PC-9 (cell line): ENCODE measurements around the gene CAMTA1. TPM values are rescaled to one million over a fixed set of nuclear protein-coding genes. Genes with fewer than 3 reads are reported as not detected.

Experiments used
- BruUV-seq: library from RNA; stranded (reverse); fragments of 400-500 nt; replicated peaks from 2 replicates; lab custom pipeline; 2021; lab: Mats Ljungman, UMichigan
- CTCF ChIA-PET: fragments of 300-600 bp; sonication (Branson Sonifier 250); formaldehyde crosslinking; loops from one replicate; lab custom pipeline; 2022; ENCODE audit warnings: antibody characterized with exemption; lab: Charles Lee
- POLR2A ChIA-PET: fragments of 300-600 bp; sonication (Branson Sonifier 250); formaldehyde crosslinking; loops from one replicate; lab custom pipeline; 2022; ENCODE audit warnings: antibody characterized with exemption; ENCODE audit not compliant: unreplicated experiment; lab: Charles Lee
- DNase-seq, 2 experiments: peaks; one replicate each; pipeline versions ENCODE4 v3.0.0 to v3.0.0-alpha.2; 2015 to 2022; ENCODE audit warnings: mixed read lengths in 1 of 2
- H2AFZ ChIP-seq: fragments of 200-600 bp; sonication (generic); 2 replicates; pipeline ENCODE4 v1.8.1; 2017; ENCODE audit warnings: antibody characterized with exemption
- H3F3A ChIP-seq: fragments of 200-600 bp; sonication (generic); 2 replicates; pipeline ENCODE4 v1.8.1; 2017; ENCODE audit warnings: antibody characterized with exemption, mild to moderate bottlenecking, low read depth; ENCODE audit not compliant: insufficient read depth
- H3K27ac ChIP-seq: fragments of 200-600 bp; sonication (generic); 2 replicates; pipeline ENCODE4 v1.6.1; 2016; ENCODE audit warnings: mixed run types
- H3K27me3 ChIP-seq: fragments of 200-600 bp; sonication (generic); 2 replicates; pipeline ENCODE4 v1.6.1; 2016; ENCODE audit warnings: low read depth, mixed run types; ENCODE audit not compliant: insufficient read depth
- H3K36me3 ChIP-seq: fragments of 200-600 bp; sonication (generic); 2 replicates; pipeline ENCODE4 v1.6.1; 2016; ENCODE audit warnings: low read depth, mixed run types
- H3K4me1 ChIP-seq: fragments of 200-600 bp; sonication (generic); replicated peaks from 2 replicates; pipeline ENCODE4 v1.6.1; 2016; ENCODE audit warnings: mixed run types; ENCODE audit not compliant: insufficient read depth
- H3K4me2 ChIP-seq: fragments of 200-600 bp; sonication (generic); 2 replicates; pipeline ENCODE4 v1.6.1; 2017; ENCODE audit warnings: mixed run types
- H3K4me3 ChIP-seq: fragments of 200-600 bp; sonication (generic); 2 replicates; pipeline ENCODE4 v1.6.1; 2016; ENCODE audit warnings: mixed run types
- H3K79me2 ChIP-seq: fragments of 200-600 bp; sonication (generic); 2 replicates; pipeline ENCODE4 v1.6.1; 2017; ENCODE audit warnings: low read depth, mixed run types
- H3K9me2 ChIP-seq: fragments of 200-600 bp; sonication (generic); 2 replicates; pipeline ENCODE4 v1.8.1; 2017; ENCODE audit warnings: mild to moderate bottlenecking; ENCODE audit not compliant: insufficient read depth
- H3K9me3 ChIP-seq: fragments of 200-600 bp; sonication (generic); 2 replicates; pipeline ENCODE4 v1.8.1; 2016; ENCODE audit warnings: low read depth; ENCODE audit not compliant: insufficient read depth
- H4K20me1 ChIP-seq: fragments of 200-600 bp; sonication (generic); 2 replicates; pipeline ENCODE4 v1.8.1; 2017; ENCODE audit not compliant: insufficient read depth
- EZH2 ChIP-seq: fragments of 200-600 bp; sonication (generic); IDR thresholded peaks from 2 replicates; pipeline ENCODE4 v1.8.0; 2017; ENCODE audit warnings: antibody characterized with exemption, low read depth
- intact Hi-C: fragments of 100-400 bp; cut with micrococcal nuclease; formaldehyde crosslinking; loops from one replicate; pipeline ENCODE4 v1.10.0; 2022; ENCODE audit not compliant: unreplicated experiment
- total RNA-seq: library from RNA; stranded (reverse); gene quantifications from 2 replicates; pipeline ENCODE4 v1.2.3, GENCODE V29; 2021
- TF ChIP-seq, protein P1 (sequence below): fragments of 200-600 bp; sonication (generic); conservative IDR thresholded peaks from 2 replicates; pipeline ENCODE4 v1.6.1; 2017; ENCODE audit warnings: mixed run types, antibody characterized with exemption, mild to moderate bottlenecking, moderate library complexity

CAMTA1 gene
- total RNA-seq, 1 experiment from 2014 or later = 72.3 TPM

DNA sequence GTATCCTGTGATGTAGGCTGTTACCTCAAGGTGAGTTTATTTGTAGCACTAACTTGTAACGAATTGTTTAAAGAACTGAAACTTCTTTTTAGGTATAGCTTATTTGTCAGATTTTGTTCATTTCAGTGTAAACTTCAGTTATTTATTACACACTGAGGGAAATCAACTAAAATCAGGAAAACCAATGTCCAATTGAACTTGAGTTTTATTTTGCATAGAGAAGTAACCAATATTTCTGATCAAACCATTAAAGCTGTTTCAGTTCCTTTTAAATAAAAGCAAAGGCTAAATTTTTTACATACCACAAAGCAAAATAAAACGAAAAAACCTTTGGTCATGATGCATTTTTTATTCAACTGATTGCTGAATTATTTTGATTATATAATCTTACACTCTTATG is 103.6 kb downstream of the CAMTA1 start:
- POLR2A ChIA-PET = no interaction called here
- Histone ChIP-seq H3K4me2 (no peak overlapping the region), H3K27ac (no peak overlapping the region), H4K20me1 (no peaks in the 10 kb centered on the region), H3K79me2 (no peaks in the 10 kb centered on the region), H3K9me3 (no peaks in the 10 kb centered on the region), H3K4me1 (no peaks in the 10 kb centered on the region), H3K9me2 (no peaks in the 10 kb centered on the region), H3F3A (no peaks in the 10 kb centered on the region), H2AFZ (no peak overlapping the region), H3K27me3 (no peaks in the 10 kb centered on the region), H3K36me3 (no peaks in the 10 kb centered on the region), H3K4me3 (no peak overlapping the region)
- TF ChIP-seq, protein P1, sequence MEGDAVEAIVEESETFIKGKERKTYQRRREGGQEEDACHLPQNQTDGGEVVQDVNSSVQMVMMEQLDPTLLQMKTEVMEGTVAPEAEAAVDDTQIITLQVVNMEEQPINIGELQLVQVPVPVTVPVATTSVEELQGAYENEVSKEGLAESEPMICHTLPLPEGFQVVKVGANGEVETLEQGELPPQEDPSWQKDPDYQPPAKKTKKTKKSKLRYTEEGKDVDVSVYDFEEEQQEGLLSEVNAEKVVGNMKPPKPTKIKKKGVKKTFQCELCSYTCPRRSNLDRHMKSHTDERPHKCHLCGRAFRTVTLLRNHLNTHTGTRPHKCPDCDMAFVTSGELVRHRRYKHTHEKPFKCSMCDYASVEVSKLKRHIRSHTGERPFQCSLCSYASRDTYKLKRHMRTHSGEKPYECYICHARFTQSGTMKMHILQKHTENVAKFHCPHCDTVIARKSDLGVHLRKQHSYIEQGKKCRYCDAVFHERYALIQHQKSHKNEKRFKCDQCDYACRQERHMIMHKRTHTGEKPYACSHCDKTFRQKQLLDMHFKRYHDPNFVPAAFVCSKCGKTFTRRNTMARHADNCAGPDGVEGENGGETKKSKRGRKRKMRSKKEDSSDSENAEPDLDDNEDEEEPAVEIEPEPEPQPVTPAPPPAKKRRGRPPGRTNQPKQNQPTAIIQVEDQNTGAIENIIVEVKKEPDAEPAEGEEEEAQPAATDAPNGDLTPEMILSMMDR = no peak
- TF ChIP-seq EZH2 = no peak
- no peak for DNase-seq
- no TSS peak for BruUV-seq
- intact Hi-C loops = loop anchor here (2.0 kb wide), 1 partner anchor 94 kb away; no protein-coding TSS in a partner anchor
- CTCF ChIA-PET = no interaction called here

DNA sequence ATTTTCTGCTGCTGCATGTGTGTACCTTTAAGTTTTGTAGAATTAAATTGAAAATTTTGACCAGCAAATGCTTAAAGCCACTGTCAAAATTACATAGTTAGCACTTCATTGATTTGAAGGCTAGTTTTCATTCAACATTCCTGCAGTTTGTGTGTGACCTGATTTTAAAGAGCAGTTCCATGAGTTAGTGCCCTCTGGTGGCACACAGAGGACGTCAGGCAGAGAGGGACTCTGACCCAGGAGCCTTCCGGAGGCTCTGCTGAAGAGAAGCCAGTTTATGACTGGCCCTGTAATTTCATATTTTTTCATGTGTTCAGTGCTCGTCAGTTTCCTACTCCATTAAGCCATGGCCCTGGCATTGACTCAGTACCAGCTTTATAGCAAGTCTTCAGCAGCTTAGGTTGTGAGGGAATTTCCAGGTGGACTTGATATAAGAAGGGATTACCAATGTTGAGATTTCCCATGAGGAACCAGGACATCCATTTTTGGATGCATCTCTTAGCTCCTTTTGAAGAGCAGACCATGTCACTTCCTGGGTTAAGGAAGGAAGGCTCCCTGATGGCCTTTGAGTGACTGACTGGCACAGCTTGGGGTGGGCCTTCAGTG is 104.7 kb downstream of the CAMTA1 start:
- peak in 1 of 2 experiments; percentile 31 for DNase-seq
- ChIA-PET CTCF (no interaction called here), POLR2A (no interaction called here)
- H3K4me1 ChIP-seq = no peaks in the 10 kb centered on the region
- H3K9me3 ChIP-seq = no peaks in the 10 kb centered on the region
- no peak overlapping the region for H3K27ac ChIP-seq
- intact Hi-C loops = loop anchor here (2.0 kb wide), 2 partner anchors 95 to 169 kb away; no protein-coding TSS in a partner anchor
- H3K4me2 ChIP-seq = no peak overlapping the region
- no TSS peak for BruUV-seq
- no peaks in the 10 kb centered on the region for H4K20me1 ChIP-seq
- H3K9me2 ChIP-seq = no peaks in the 10 kb centered on the region
- TF ChIP-seq, protein P1 = peak; percentile 69
- no peak for TF ChIP-seq EZH2
- no peaks in the 10 kb centered on the region for H3F3A ChIP-seq
- no peaks in the 10 kb centered on the region for H3K27me3 ChIP-seq
- no peaks in the 10 kb centered on the region for H3K79me2 ChIP-seq
- no peaks in the 10 kb centered on the region for H3K36me3 ChIP-seq
- H3K4me3 ChIP-seq = no peak overlapping the region
- no peak overlapping the region for H2AFZ ChIP-seq

DNA sequence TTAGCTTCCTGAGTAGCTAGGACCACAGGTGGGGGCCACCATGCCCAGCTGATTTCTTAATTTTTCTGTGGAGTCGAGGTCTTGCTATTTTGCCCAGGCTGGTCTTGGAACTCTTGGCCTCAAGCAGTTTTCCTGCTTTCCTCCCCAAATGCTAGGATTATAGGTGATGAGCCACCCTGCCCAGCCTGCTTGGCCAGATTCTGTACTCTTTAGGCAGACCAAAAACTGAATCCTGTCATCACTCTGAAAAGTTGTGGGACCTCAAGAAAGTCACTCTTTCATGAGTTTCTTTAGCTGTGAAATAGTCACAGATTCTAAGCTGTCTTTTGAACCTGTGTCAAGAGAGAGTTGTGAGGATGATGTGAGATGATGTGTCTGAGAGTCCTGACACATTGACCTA is 105.4 kb downstream of the CAMTA1 start:
- Histone ChIP-seq H3K4me3 (no peak overlapping the region), H3F3A (no peaks in the 10 kb centered on the region), H3K79me2 (no peaks in the 10 kb centered on the region), H4K20me1 (no peaks in the 10 kb centered on the region), H3K27me3 (no peaks in the 10 kb centered on the region), H3K27ac (no peak overlapping the region), H3K36me3 (no peaks in the 10 kb centered on the region), H3K9me2 (no peaks in the 10 kb centered on the region), H2AFZ (no peak overlapping the region), H3K4me2 (no peak overlapping the region), H3K9me3 (no peaks in the 10 kb centered on the region), H3K4me1 (no peaks in the 10 kb centered on the region)
- no TSS peak for BruUV-seq
- POLR2A ChIA-PET = interaction anchor here (0.5 kb wide), 1 partner anchor 106 kb away, joined by 3 read pairs; the partner anchor contains the start of gene CAMTA1
- DNase-seq = no peak
- CTCF ChIA-PET = interaction anchor here (0.7 kb wide), 1 partner anchor 85 kb away, joined by 3 read pairs; no protein-coding TSS in a partner anchor
- TF ChIP-seq EZH2 = no peak
- TF ChIP-seq, protein P1 = no peak
- intact Hi-C loops = loop anchor here (2.0 kb wide), 1 partner anchor 170 kb away; no protein-coding TSS in a partner anchor
